ENCODE data around the gene MTFP1. TPM values are rescaled to one million over a fixed set of nuclear protein-coding genes. Genes with fewer than 3 reads are reported as not detected.

MTFP1 gene
- total RNA-seq, 1 donor from 2014 or later = 29.9 TPM

GRCh38 chr22:30392661-30393321, 32.8 kb upstream of the MTFP1 start:
- TF ChIP-seq CTCF (IDR thresholded peaks at IDR 0.05) = no peak
- TF ChIP-seq EZH2phosphoT487 (IDR thresholded peaks at IDR 0.05) = peak; percentile 65
- H2AFZ ChIP-seq (replicated peaks) = no peak overlapping the region
- peaks cover 46% of the 10 kb centered on the region for H3K4me1 Mint-ChIP-seq
- peaks cover 33% of the 10 kb centered on the region for H3K4me1 ChIP-seq
- H3K4me2 ChIP-seq = peak overlapping the region; percentile 78
- peaks cover 6% of the 10 kb centered on the region for H3K9me3 Mint-ChIP-seq
- no peaks in the 10 kb centered on the region for H3K9me3 ChIP-seq (ENCODE audit: low read depth)
- H3K27ac Mint-ChIP-seq = peak overlapping the region; percentile 96
- peaks cover 39% of the 10 kb centered on the region for H3F3A ChIP-seq (ENCODE audit: low read depth)
- H3K27me3 Mint-ChIP-seq (ENCODE audit: insufficient read depth, low read depth) = peaks cover 5% of the 10 kb centered on the region
- H3K9ac ChIP-seq = no peak overlapping the region
- peak; percentile 81 for DNase-seq (ENCODE audit: low spot score)
- H3K36me3 Mint-ChIP-seq = no peaks in the 10 kb centered on the region
- H3K27ac ChIP-seq = peak overlapping the region; percentile 71
- H3K4me3 ChIP-seq = peak overlapping the region; percentile 28
- H3K36me3 ChIP-seq = no peaks in the 10 kb centered on the region
- H3K27me3 ChIP-seq = peaks cover 29% of the 10 kb centered on the region
- H3K4me3 Mint-ChIP-seq = peak overlapping the region; percentile 62
- H4K20me1 ChIP-seq (ENCODE audit: low read depth) = no peaks in the 10 kb centered on the region
- H3K79me2 ChIP-seq (ENCODE audit: low read depth) = no peaks in the 10 kb centered on the region

GRCh38 chr22:30393322-30393680, 32.3 kb upstream of the MTFP1 start:
- TF ChIP-seq EZH2phosphoT487 (IDR thresholded peaks at IDR 0.05) (no peak), CTCF (IDR thresholded peaks at IDR 0.05) (no peak)
- Mint-ChIP-seq H3K36me3 (no peaks in the 10 kb centered on the region), H3K27me3 (ENCODE audit: insufficient read depth, low read depth) (peaks cover 7% of the 10 kb centered on the region), H3K27ac (peak overlapping the region; percentile 96), H3K4me1 (peaks cover 51% of the 10 kb centered on the region), H3K4me3 (peak overlapping the region; percentile 61), H3K9me3 (peaks cover 6% of the 10 kb centered on the region)
- Histone ChIP-seq H3K9ac (no peak overlapping the region), H3K9me3 (ENCODE audit: low read depth) (no peaks in the 10 kb centered on the region), H3F3A (ENCODE audit: low read depth) (peaks cover 39% of the 10 kb centered on the region), H4K20me1 (ENCODE audit: low read depth) (no peaks in the 10 kb centered on the region), H3K79me2 (ENCODE audit: low read depth) (no peaks in the 10 kb centered on the region), H3K27me3 (peaks cover 34% of the 10 kb centered on the region), H3K36me3 (no peaks in the 10 kb centered on the region), H3K4me1 (peaks cover 38% of the 10 kb centered on the region), H2AFZ (replicated peaks) (no peak overlapping the region), H3K27ac (peak overlapping the region; percentile 71), H3K4me3 (peak overlapping the region; percentile 28), H3K4me2 (peak overlapping the region; percentile 78)
- no peak for DNase-seq (ENCODE audit: low spot score)

GRCh38 chr22:30393885-30394284, 31.7 kb upstream of the MTFP1 start:
- Histone ChIP-seq H3K27me3 (peaks cover 40% of the 10 kb centered on the region), H3K4me2 (peak overlapping the region; percentile 78), H3F3A (ENCODE audit: low read depth) (peaks cover 39% of the 10 kb centered on the region), H3K79me2 (ENCODE audit: low read depth) (no peaks in the 10 kb centered on the region), H3K4me1 (peaks cover 39% of the 10 kb centered on the region), H4K20me1 (ENCODE audit: low read depth) (no peaks in the 10 kb centered on the region), H3K4me3 (no peak overlapping the region), H3K9ac (no peak overlapping the region), H3K9me3 (ENCODE audit: low read depth) (no peaks in the 10 kb centered on the region), H2AFZ (replicated peaks) (no peak overlapping the region), H3K27ac (no peak overlapping the region), H3K36me3 (no peaks in the 10 kb centered on the region)
- peak overlapping the region; percentile 96 for H3K27ac Mint-ChIP-seq
- no peak for DNase-seq (ENCODE audit: low spot score)
- no peaks in the 10 kb centered on the region for H3K36me3 Mint-ChIP-seq
- H3K9me3 Mint-ChIP-seq = peaks cover 6% of the 10 kb centered on the region
- peaks cover 7% of the 10 kb centered on the region for H3K27me3 Mint-ChIP-seq (ENCODE audit: insufficient read depth, low read depth)
- H3K4me3 Mint-ChIP-seq = peak overlapping the region; percentile 61
- H3K4me1 Mint-ChIP-seq = peaks cover 57% of the 10 kb centered on the region
- TF ChIP-seq EZH2phosphoT487 (IDR thresholded peaks at IDR 0.05) (no peak), CTCF (IDR thresholded peaks at IDR 0.05) (no peak), EZH2 (IDR thresholded peaks at IDR 0.05) (no peak)
